ENCODE data around the gene RIPK1. TPM values are rescaled to one million over a fixed set of nuclear protein-coding genes. Genes with fewer than 3 reads are reported as not detected.
A peak's percentile ranks its signal among the peaks of the same experiment; 100 is the strongest.
"Not testable (repeated sequence)": the region's sequence is repeated elsewhere in the genome, so short reads cannot be mapped to it uniquely, and the experiment has no call there.

The RIPK1 gene
- total RNA-seq, 1 donor from 2014 or later: 6.2 TPM

GRCh38 chr6:3052481-3053230 is 15.6 kb upstream of the RIPK1 start:
- no peak for TF ChIP-seq CTCF (IDR thresholded peaks at IDR 0.05; ENCODE audit: borderline replicate concordance)
- Histone ChIP-seq H3K27me3 (ENCODE audit: low read depth) (no peaks in the 10 kb centered on the region), H3K27ac (replicated peaks) (no peak overlapping the region), H3K4me1 (peaks cover 25% of the 10 kb centered on the region), H3K9me3 (replicated peaks) (no peaks in the 10 kb centered on the region), H3K4me3 (peak overlapping the region; percentile 68), H3K36me3 (no peaks in the 10 kb centered on the region)
- DNase-seq: no peak
- intact Hi-C loops (cut with micrococcal nuclease): no loop called here

DNA sequence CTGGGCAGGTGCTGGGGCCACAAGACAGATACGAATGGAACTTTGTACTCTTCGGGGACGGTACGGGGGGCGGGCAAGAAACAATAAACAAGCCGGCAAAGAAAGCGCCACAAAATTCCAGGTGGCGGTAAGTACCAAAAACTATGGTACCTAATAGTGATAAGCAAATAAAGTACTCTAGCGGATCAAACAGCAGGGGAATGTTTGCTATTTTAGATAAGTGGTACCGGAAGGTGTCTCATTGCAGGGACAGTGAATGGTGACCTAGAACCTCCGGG is 15.1 kb upstream of the RIPK1 start:
- Histone ChIP-seq H3K27me3 (ENCODE audit: low read depth) (no peaks in the 10 kb centered on the region), H3K4me1 (peaks cover 25% of the 10 kb centered on the region), H3K27ac (replicated peaks) (peak overlapping the region; percentile 78), H3K9me3 (replicated peaks) (no peaks in the 10 kb centered on the region), H3K4me3 (peak overlapping the region; percentile 68), H3K36me3 (no peaks in the 10 kb centered on the region)
- intact Hi-C loops (cut with micrococcal nuclease): no loop called here
- DNase-seq: no peak
- no peak for TF ChIP-seq CTCF (IDR thresholded peaks at IDR 0.05; ENCODE audit: borderline replicate concordance)

GRCh38 chr6:3054229-3055157 is 13.8 kb upstream of the RIPK1 start:
- H3K27ac ChIP-seq (replicated peaks): peak overlapping the region; percentile 58
- not testable (repeated sequence) for H3K9me3 ChIP-seq (replicated peaks); H3K27me3 ChIP-seq (ENCODE audit: low read depth); H3K36me3 ChIP-seq; DNase-seq
- H3K4me3 ChIP-seq: peak overlapping the region; percentile 68
- H3K4me1 ChIP-seq: peaks cover 25% of the 10 kb centered on the region
- intact Hi-C loops (cut with micrococcal nuclease): loop anchor here (5.0 kb wide), 1 partner anchor 57 kb away; the partner anchor contains the start of gene NQO2

DNA sequence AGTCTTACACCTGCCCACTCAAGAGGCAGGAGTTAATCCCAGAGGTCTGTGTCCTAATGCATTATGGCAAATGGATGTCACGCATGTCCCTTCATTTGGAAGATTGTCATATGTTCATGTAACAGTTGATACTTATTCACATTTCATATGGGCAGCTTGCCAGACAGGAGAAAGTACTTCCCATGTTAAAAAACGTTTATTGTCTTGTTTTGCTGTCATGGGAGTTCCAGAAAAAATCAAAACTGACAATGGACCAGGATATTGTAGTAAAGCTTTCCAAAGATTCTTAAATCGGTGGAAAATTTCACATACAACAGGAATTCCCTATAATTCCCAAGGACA is 13.2 kb upstream of the RIPK1 start:
- H3K27me3 ChIP-seq (ENCODE audit: low read depth); H3K9me3 ChIP-seq (replicated peaks); H3K4me3 ChIP-seq; DNase-seq; H3K36me3 ChIP-seq: not testable (repeated sequence)
- Histone ChIP-seq H3K4me1 (peaks cover 25% of the 10 kb centered on the region), H3K27ac (replicated peaks) (peak overlapping the region; percentile 58)
- intact Hi-C loops (cut with micrococcal nuclease): loop anchor here (5.0 kb wide), 1 partner anchor 58 kb away; the partner anchor contains the start of gene NQO2

DNA sequence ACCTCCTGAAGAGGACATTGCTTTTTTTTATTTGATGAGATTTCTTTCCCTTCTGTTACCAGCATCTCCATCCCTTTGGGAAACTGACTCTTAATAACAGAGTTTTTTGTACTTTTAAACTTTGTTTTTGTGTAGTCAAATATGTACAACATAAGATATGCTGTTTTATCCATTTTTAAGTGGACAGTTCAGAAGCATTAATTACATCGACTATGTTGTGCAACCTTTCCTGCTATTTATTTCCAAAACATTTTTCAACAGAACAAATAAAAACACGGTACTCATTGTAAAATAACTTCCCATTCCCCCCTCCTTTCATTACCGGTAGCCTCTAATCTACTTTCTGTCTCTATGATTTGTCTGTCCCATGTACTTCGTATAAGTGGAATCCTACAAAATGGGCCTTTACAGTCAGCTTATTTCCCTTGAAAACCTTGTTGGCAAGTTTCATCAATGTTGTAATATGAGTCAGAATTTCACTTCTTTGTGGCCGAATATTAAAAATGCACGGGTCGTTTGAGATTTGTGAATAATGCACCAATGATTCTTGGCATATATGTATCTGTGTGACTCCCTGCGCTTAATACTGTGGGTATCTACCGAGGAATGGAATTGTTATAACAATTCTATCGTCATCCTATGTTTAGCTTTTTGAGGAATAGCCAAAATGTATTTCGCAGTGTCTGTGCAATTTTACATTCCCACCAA is 11.1 kb upstream of the RIPK1 start:
- intact Hi-C loops (cut with micrococcal nuclease): loop anchor here (5.0 kb wide), 1 partner anchor 60 kb away; the partner anchor contains the start of gene NQO2
- Histone ChIP-seq H3K36me3 (no peaks in the 10 kb centered on the region), H3K27ac (replicated peaks) (no peak overlapping the region), H3K4me1 (peaks cover 25% of the 10 kb centered on the region), H3K27me3 (ENCODE audit: low read depth) (no peaks in the 10 kb centered on the region), H3K4me3 (no peak overlapping the region), H3K9me3 (replicated peaks) (no peaks in the 10 kb centered on the region)
- no peak for TF ChIP-seq CTCF (IDR thresholded peaks at IDR 0.05; ENCODE audit: borderline replicate concordance)
- no peak for DNase-seq

DNA sequence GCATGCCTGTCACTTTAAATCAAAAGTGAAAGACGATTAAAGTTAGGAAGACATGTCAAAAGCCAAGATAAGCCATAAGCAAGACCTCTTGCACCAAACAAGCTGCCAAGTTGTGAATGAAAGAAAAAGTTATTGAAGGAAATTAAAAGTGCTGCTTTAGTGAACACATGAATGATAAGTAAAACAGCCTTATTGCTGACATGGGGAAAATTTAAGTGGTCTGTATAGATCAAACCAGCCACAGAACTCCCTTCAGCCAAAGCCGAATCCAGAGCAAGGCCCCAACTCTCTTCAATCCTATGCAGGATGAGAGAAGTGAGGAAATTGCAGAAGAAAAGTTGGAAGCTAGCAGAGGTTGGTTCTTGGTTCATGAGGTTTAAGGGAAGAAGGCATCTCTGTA is 9.3 kb upstream of the RIPK1 start:
- H3K27me3 ChIP-seq (ENCODE audit: low read depth): no peaks in the 10 kb centered on the region
- H3K9me3 ChIP-seq (replicated peaks): no peaks in the 10 kb centered on the region
- no peaks in the 10 kb centered on the region for H3K36me3 ChIP-seq
- no peak overlapping the region for H3K27ac ChIP-seq (replicated peaks)
- TF ChIP-seq CTCF (IDR thresholded peaks at IDR 0.05; ENCODE audit: borderline replicate concordance): no peak
- intact Hi-C loops (cut with micrococcal nuclease): loop anchor here (5.0 kb wide), 1 partner anchor 62 kb away; the partner anchor contains the start of gene NQO2
- peaks cover 18% of the 10 kb centered on the region for H3K4me1 ChIP-seq
- no peak for DNase-seq
- H3K4me3 ChIP-seq: no peak overlapping the region

DNA sequence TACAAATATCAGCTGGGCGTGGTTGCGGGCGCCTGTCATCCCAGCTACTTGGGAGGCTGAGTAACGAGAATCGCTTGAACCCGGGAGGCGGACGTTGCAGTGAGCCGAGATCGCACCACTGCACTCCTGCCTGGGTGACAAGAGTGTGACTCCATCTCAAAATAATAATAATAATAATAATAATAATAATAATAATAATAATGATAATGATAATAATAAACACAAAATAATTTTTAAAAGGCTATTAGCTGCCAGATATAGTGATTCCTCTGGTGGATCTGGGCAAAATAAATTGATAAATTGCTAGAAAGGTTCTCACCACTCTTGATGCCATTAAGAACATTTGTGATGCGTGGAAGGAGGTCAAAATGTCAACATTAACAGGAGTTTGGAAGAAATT is 8.2 kb upstream of the RIPK1 start:
- H3K36me3 ChIP-seq; H3K4me3 ChIP-seq; H3K27ac ChIP-seq (replicated peaks); H3K9me3 ChIP-seq (replicated peaks); H3K27me3 ChIP-seq (ENCODE audit: low read depth); DNase-seq; intact Hi-C loops (cut with micrococcal nuclease): not testable (repeated sequence)
- H3K4me1 ChIP-seq: peaks cover 20% of the 10 kb centered on the region

Data from left ventricle myocardium inferior (tissue), 1 donor.